AML-193 (cell line): ENCODE results near the gene CSPG4.
"Not testable (repeated sequence)": the region's sequence is repeated elsewhere in the genome, so short reads cannot be mapped to it uniquely, and the experiment has no call there.

ENCODE experiments used
- DNase-seq, 2 experiments: peaks; one replicate each; lab custom pipeline; 2025; lab: John Stamatoyannopoulos, UW

The CSPG4 gene

DNA sequence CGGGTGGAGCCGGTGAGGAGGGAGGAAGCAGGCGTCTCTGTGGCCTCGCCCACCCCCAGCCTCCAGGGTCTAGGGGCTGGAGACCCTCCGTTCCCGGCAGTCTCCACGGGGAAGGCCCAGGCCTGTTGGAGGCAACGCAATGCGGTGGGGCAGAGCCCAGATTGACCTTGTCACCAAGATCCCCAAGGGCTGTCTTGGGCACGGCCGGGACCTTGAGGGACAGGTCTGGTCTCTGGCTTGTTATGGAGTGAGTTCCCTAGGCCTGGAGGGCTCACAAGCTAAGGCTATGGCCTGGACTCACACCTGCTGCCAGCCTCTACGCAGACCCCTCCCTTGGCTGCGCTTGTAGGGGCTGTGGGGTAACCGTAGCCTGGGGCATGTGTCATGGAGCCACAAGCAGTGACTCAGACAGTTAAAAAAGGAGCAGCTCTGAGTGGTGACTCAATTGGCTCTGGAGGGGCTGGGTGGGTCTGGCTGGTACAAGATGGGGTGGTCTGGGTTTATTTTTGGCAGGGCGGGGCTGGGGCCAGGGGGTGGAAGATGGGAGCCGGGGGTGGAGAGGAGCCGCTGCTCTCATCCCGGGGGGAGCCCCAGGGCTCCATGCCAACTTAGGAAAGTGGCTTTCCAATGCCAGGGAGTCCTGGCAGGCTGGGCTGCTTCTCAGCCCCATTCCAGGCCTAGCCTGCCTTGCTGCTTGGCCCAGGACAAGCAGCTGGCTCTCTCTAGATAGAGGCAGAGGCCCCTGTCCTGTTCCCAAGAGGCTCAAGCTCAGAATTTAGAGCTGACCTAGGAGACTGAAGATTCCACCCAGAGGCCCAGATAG, 9.0 kb downstream of the CSPG4 start:
- DNase-seq, result not testable (repeated sequence)

GRCh38 chr15:75702436-75702835, 10.2 kb downstream of the CSPG4 start:
- DNase-seq, result no peak

GRCh38 chr15:75701071-75702003, 11.3 kb downstream of the CSPG4 start:
- DNase-seq, result not testable (repeated sequence)

DNA sequence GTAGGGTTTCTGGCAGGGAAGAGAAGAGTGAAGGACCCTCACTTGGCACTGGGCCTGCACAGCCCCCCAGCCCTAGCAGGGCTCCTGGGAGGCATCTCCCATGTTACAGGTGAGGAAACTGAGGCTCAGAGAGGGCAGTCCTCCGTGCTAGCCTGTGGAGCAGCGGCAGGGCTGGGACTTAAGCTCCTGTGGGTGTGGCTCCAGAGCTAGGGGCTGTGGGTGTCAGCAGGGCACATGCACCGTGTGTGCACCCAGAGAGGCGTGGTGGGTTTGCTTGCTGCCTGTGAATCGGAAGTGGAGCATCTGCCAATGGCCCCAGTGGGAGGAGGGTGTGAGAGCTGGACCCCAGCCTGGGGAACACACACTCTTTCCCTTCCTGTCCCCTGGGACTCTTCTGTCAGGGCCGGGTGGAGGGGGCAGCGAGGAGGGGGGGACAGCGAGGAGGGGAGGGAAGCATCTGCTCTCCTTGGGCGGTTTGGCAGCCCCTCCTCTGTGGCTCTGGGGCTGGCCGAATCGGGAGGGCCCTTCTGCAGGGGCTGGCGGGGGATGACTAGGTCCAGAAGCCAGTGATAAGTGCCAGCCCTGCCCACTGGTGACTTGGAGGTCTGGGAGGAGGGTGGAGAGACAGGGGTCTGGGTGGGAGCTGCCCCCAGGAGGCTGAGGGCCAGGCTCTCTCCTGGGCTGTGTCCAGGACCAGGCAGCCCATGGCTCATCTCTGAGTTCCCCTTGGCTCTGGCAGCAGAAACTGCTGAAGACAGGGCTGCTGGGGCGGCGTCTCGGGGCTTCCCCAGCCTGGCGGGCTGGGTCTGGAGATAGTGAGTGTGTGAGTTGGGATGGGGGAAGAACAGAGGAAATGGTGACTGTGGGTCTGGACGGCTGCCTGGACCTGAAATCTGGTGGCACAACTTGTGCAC, 12.4 kb downstream of the CSPG4 start:
- DNase-seq, result peak; percentile 28 to 32

DNA sequence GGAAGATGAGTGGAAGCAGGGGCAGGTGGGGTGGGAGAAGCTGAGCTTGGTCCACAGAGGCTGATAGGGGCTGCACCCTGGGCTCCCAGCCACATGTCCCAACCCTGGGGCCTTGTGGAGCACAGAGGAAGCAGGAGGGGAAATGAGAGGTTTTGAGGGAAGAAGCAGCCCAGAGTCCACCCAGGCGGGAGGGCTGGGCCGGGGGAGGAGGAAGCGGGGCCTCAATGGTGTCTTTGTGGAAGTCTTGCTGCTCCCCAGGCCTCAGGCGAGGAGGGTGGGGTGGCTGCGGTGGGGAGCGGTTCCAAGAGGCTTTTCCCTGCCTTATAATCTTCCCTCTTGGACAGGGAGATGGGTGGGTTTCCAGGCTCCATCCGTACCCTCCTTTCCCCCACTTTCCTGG, 13.1 kb downstream of the CSPG4 start:
- DNase-seq, result peak in 1 of 2 experiments; percentile 14

GRCh38 chr15:75697974-75698747, 14.5 kb downstream of the CSPG4 start:
- DNase-seq, result not testable (repeated sequence)

GRCh38 chr15:75697523-75697922, 15.1 kb downstream of the CSPG4 start:
- no peak for DNase-seq

- DNase-seq, result no peak
Observed at GRCh38 chr15:75696854-75697259, 15.8 kb downstream of the CSPG4 start.

DNA sequence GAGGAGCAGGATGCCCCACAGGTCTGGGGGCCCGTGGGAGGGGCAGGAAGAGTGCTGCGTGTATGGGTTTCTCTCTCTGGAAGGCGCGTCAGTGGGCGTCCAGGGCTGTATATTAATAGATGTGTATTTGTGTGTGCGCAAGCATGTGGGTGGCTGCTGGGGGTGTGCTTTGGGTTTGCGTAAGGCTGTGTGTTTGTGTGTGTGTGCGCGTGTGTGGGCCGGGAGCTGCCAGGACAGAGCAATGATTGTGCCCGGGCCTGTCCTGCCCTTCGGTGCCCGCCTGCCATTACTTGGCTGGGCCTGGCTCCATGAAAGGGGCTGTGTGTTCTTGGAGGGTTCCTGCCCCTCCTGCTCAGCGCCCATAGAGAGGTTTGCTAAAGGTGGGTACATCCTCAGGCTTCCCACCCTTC, 16.3 kb downstream of the CSPG4 start:
- no peak for DNase-seq

DNA sequence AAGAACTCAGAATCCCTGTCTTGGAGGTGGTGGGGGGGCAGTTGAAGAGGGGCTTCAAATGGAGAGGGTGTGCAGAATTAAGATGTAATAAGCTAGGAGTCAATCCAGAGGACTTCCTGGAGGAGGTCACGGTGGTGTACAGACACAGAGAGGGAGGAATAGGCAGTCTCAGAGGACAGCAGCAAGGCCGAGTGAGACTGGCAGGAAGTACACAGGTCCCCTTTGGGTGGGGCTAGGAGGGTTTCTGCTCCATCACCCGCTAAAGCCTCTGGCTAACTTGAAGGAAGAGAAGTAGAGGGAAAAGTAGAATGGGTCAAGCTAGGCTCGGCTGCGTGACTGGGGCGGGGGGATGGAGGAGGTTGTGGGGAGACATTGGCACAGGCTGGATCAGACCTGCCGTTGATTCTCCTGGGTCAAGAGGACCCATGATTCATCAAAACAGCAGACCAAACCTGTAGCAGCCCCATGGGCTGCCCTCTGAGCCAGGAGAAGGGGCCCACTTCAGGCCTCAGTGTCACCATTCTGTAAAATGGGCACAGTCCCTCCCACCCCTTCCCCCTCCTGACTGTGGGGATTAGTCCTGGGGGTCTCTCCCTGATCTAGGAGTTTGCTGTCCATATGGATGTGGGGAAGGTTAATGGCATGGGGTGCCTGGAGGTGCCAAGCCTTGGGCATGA, 16.9 kb downstream of the CSPG4 start:
- no peak for DNase-seq

DNA sequence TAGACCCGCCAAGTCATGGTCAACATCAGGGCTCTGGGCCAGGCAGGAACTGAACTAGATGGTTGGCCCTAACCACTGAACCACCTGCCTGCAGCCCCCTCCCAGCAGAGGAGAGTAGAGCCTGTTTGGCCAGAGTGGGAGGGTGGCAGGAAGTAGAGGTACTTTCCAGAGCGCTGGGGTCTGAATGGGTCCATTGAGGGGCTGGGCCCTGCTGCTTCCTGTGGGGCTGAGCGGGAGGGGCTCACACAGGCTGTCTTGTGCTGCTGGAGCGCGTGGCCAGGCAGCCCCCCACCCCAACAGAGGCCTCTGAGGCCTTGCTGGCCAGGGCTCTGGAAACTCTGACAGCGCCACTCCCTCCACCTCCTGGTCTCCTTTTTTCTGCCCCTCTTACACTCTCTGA, 17.4 kb downstream of the CSPG4 start:
- no peak for DNase-seq

GRCh38 chr15:75694241-75695182, 18.1 kb downstream of the CSPG4 start:
- no peak for DNase-seq

DNA sequence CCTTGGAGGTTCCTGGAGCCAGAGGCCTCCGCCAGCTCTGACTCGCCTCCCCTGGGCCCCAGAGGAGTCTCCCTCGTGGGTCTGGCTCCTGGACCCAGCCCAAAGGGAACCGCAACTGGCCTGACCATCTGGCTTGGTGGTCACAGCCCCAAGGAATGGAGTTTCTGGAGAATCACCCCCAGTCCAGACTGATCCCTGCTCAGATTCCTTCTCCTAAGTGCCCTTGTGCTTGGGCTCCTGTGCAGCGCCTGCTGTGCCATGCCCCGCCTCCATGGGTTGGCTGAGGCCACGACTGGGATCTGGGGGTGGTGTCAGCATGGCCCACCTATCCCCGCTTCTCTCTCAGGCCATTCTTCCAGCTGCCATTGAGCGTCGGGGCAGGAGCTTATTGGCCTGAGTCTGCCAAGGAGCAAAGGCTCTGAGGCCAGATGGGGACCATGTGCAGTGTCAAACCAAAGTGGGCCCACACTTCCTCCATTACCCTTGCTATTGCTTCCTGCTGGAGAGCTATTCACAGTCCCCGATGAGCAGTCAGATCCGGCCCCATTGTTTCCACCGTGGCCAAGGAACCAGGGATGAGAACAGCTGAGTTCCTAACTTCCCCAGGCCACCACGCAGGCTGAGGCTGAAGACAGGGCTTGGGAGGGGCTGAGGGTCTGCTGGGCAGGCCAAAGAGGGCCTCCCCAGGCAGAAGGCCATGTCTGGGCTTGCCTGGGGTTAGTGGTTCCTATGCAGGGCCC, 19.0 kb downstream of the CSPG4 start:
- DNase-seq, result no peak

DNA sequence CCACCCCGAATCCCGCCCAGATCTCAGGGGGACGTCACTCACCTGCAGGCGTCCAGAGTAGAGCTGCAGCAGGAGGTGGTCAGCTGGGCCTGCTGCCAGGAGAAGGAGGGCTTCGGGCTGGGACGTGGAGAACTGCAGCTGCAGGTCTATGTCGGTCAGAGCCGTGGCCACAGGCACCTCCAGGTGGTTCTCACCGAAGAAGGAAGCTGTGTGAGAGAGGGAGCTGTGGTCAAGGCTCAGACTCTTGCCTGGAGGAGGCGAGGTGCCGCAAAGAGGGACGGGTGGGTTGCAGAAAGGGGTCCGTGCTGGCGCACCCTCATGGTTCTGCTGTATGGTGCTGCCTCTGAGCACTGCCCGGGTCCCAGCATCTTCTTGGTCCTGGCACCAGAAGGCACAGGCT, 19.6 kb downstream of the CSPG4 start:
- DNase-seq, result not testable (repeated sequence)

GRCh38 chr15:75692311-75692710, 20.3 kb downstream of the CSPG4 start:
- DNase-seq, result not testable (repeated sequence)

- not testable (repeated sequence) for DNase-seq
Observed at GRCh38 chr15:75689429-75689828, 23.2 kb downstream of the CSPG4 start.

DNA sequence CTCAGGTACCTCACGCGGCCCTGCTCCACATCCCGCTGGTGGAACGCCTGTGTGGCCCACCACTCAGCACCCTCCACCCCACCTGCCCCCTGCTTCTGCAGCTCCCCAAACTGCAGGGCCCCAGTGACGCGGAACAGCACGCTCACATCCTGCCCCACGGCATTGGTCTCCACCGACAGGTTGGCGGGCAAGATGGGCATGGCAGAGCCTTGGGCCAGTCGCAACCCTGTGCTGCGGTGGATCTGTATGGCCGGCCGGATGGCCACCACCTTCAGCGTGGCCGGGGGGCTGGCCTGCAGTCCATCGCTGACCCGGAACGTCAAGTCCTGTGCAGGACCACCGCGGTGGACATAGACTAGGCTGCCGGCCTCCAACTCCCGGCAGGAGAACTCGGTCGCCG, 23.8 kb downstream of the CSPG4 start:
- DNase-seq, result no peak

DNA sequence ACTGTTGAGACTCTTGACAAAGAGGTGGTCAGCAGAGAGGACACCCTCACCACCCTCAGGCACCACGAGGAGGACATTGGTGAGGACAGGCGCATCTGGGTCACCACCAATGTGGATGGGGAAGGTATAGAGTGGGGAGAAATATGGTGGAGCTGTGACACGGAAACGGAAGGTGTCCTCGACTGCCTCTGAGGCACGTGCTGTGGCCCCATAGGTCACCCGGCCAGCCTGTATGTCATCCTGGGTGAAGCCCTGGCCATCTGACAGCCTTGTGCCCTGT, 24.4 kb downstream of the CSPG4 start:
- no peak for DNase-seq
